Astrocyte (in vitro differentiated cells and primary cell): ENCODE results near the gene PEPD. TPM values are rescaled to one million over a fixed set of nuclear protein-coding genes. Genes with fewer than 3 reads are reported as not detected.

Source experiments
- DNase-seq: peaks from one replicate; pipeline ENCODE4 v3.0.0-alpha.2; 2010; ENCODE audit warnings: low read depth
- FAIRE-seq: peaks from 2 replicates; lab custom pipeline; 2011; peaks lifted over from hg19 to GRCh38; lab: Jason Lieb, UNC
- H2AFZ ChIP-seq: 2 replicates; pipeline ENCODE4 v1.6.0; 2012; ENCODE audit warnings: low read depth, low read length, inconsistent platforms
- H3K27ac ChIP-seq: 2 replicates; pipeline ENCODE4 v1.5.1; 2011; ENCODE audit warnings: low read depth, low read length, inconsistent platforms
- H3K27me3 ChIP-seq: 2 replicates; pipeline ENCODE4 v1.6.0; 2011; ENCODE audit warnings: low read length, inconsistent platforms; ENCODE audit not compliant: insufficient read depth
- H3K36me3 ChIP-seq: 2 replicates; pipeline ENCODE4 v1.5.1; 2011; ENCODE audit warnings: low read length, inconsistent platforms; ENCODE audit not compliant: insufficient read depth
- H3K4me1 ChIP-seq: 2 replicates; pipeline ENCODE4 v1.5.1; 2011; ENCODE audit warnings: low read length, inconsistent platforms; ENCODE audit not compliant: insufficient read depth
- H3K4me2 ChIP-seq: 2 replicates; pipeline ENCODE4 v1.6.0; 2012; ENCODE audit warnings: low read length, inconsistent platforms
- H3K4me3 ChIP-seq: 2 replicates; pipeline ENCODE4 v1.5.1; 2011; ENCODE audit warnings: low read depth, mild to moderate bottlenecking, low read length, inconsistent platforms; ENCODE audit not compliant: insufficient read depth
- H3K79me2 ChIP-seq: 2 replicates; pipeline ENCODE4 v1.6.0; 2012; ENCODE audit warnings: mild to moderate bottlenecking, low read length, inconsistent platforms; ENCODE audit not compliant: insufficient read depth
- H3K9ac ChIP-seq: 2 replicates; pipeline ENCODE4 v1.6.0; 2012; ENCODE audit warnings: mild to moderate bottlenecking, low read length, inconsistent platforms
- H3K9me3 ChIP-seq: 2 replicates; pipeline ENCODE4 v1.5.1; 2012; ENCODE audit warnings: low read depth, mild to moderate bottlenecking, low read length, inconsistent platforms; ENCODE audit not compliant: insufficient read depth
- H4K20me1 ChIP-seq: 2 replicates; pipeline ENCODE4 v1.6.0; 2012; ENCODE audit warnings: low read length, inconsistent platforms; ENCODE audit not compliant: insufficient read depth
- H3K27ac Mint-ChIP-seq: one replicate; pipeline ENCODE4 v1.8.0; 2021; ENCODE audit warnings: mild to moderate bottlenecking, mixed read lengths; ENCODE audit not compliant: unreplicated experiment
- H3K27me3 Mint-ChIP-seq: one replicate; pipeline ENCODE4 v1.8.0; 2021; ENCODE audit warnings: low read depth, mixed read lengths; ENCODE audit not compliant: unreplicated experiment
- H3K36me3 Mint-ChIP-seq: one replicate; pipeline ENCODE4 v1.8.0; 2021; ENCODE audit warnings: low read depth, mixed read lengths; ENCODE audit not compliant: unreplicated experiment
- H3K4me1 Mint-ChIP-seq: one replicate; pipeline ENCODE4 v1.8.0; 2021; ENCODE audit warnings: low read depth, mixed read lengths; ENCODE audit not compliant: unreplicated experiment
- H3K4me3 Mint-ChIP-seq: one replicate; pipeline ENCODE4 v1.8.0; 2021; ENCODE audit warnings: mild to moderate bottlenecking, moderate library complexity, mixed read lengths; ENCODE audit not compliant: unreplicated experiment
- H3K9me3 Mint-ChIP-seq: one replicate; pipeline ENCODE4 v1.8.0; 2021; ENCODE audit warnings: mild to moderate bottlenecking, mixed read lengths; ENCODE audit not compliant: unreplicated experiment
- CTCF ChIP-seq: IDR thresholded peaks from 2 replicates; pipeline ENCODE4 v1.5.1; 2011; ENCODE audit warnings: low read depth, mild to moderate bottlenecking, inconsistent platforms, low read length, moderate library complexity; ENCODE audit not compliant: insufficient read depth
- EZH2 ChIP-seq: IDR thresholded peaks from 2 replicates; pipeline ENCODE4 v1.6.1; 2012; ENCODE audit warnings: mild to moderate bottlenecking, low read length, inconsistent platforms; ENCODE audit not compliant: insufficient read depth
- total RNA-seq: library from RNA; stranded (reverse); gene quantifications from 2 replicates; pipeline ENCODE4 v1.2.1, GENCODE V29; 2021

PEPD gene
- total RNA-seq, 1 donor from 2014 or later = 37.9 TPM

GRCh38 chr19:33404506-33405253, 116.9 kb downstream of the PEPD start:
- Mint-ChIP-seq H3K27me3 (peaks cover 10% of the 10 kb centered on the region), H3K9me3 (no peaks in the 10 kb centered on the region), H3K4me3 (no peak overlapping the region), H3K4me1 (peaks cover 3% of the 10 kb centered on the region), H3K27ac (peak overlapping the region; percentile 63), H3K36me3 (no peaks in the 10 kb centered on the region)
- Histone ChIP-seq H3K9ac (no peak overlapping the region), H3K4me2 (no peak overlapping the region), H4K20me1 (peaks cover 9% of the 10 kb centered on the region), H3K4me1 (no peaks in the 10 kb centered on the region), H3K79me2 (no peaks in the 10 kb centered on the region), H3K9me3 (no peaks in the 10 kb centered on the region), H3K27me3 (no peaks in the 10 kb centered on the region), H2AFZ (no peak overlapping the region), H3K27ac (no peak overlapping the region), H3K4me3 (no peak overlapping the region), H3K36me3 (no peaks in the 10 kb centered on the region)
- DNase-seq (no peak), FAIRE-seq (no peak)
- TF ChIP-seq CTCF (no peak), EZH2 (no peak)

- H3K27ac ChIP-seq = no peak overlapping the region
- peaks cover 3% of the 10 kb centered on the region for H3K4me1 Mint-ChIP-seq
- no peak overlapping the region for H3K9ac ChIP-seq
- no peaks in the 10 kb centered on the region for H3K27me3 ChIP-seq
- no peaks in the 10 kb centered on the region for H3K36me3 ChIP-seq
- no peak overlapping the region for H2AFZ ChIP-seq
- no peak overlapping the region for H3K27ac Mint-ChIP-seq
- no peaks in the 10 kb centered on the region for H3K79me2 ChIP-seq
- no peaks in the 10 kb centered on the region for H3K9me3 ChIP-seq
- DNase-seq (no peak), FAIRE-seq (no peak)
- H3K9me3 Mint-ChIP-seq = no peaks in the 10 kb centered on the region
- H3K4me1 ChIP-seq = no peaks in the 10 kb centered on the region
- no peak overlapping the region for H3K4me2 ChIP-seq
- H3K27me3 Mint-ChIP-seq = peaks cover 10% of the 10 kb centered on the region
- H3K36me3 Mint-ChIP-seq = no peaks in the 10 kb centered on the region
- TF ChIP-seq CTCF (no peak), EZH2 (no peak)
- H3K4me3 ChIP-seq = no peak overlapping the region
- no peak overlapping the region for H3K4me3 Mint-ChIP-seq
- H4K20me1 ChIP-seq = peaks cover 9% of the 10 kb centered on the region
Observed at GRCh38 chr19:33403973-33404304, 117.7 kb downstream of the PEPD start.
